ENCODE measurements around the gene CLIC4. TPM values are rescaled to one million over a fixed set of nuclear protein-coding genes. Genes with fewer than 3 reads are reported as not detected.

The CLIC4 gene
- total RNA-seq, 1 experiment from 2014 or later: 242 TPM

DNA sequence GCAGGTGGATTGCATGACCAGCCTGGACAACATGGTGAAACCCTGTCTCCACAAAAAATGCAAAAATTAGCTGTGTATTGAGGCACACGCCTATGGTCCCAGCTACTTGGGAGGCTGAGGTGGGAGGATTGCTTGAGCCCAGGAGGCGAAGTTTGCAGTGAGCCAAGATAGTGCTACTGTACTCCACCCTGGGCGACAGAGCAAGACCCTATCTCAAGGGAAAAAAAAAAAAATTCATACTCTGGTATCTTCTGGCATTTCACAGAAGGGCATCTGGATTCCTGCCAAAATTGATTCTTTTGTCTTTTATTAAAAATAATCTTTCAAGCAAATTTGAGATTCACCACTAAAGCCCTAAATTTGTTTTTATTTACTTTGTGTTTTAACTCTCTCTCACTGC lies 19.2 kb downstream of the CLIC4 start:
- no peak overlapping the region for H3K4me3 Mint-ChIP-seq (ENCODE audit: unreplicated experiment)
- ChIA-PET POLR2A (interaction anchor here (0.5 to 1.8 kb wide), 8 partner anchors 8 to 369 kb away, joined by 3 to 5 read pairs (median 3); partner anchors contain the start of gene CLIC4), CTCF (interaction anchor here (0.7 to 2.5 kb wide), 3 partner anchors 12 to 66 kb away, joined by 3 to 6 read pairs (median 3); no protein-coding TSS in a partner anchor)
- H3K27me3 Mint-ChIP-seq (ENCODE audit: insufficient read depth, unreplicated experiment): no peaks in the 10 kb centered on the region
- intact Hi-C loops (cut with micrococcal nuclease): no loop called here
- H3K36me3 Mint-ChIP-seq (ENCODE audit: insufficient read depth, unreplicated experiment): no peaks in the 10 kb centered on the region
- no peak for DNase-seq (ENCODE audit: unreplicated experiment)
- no peaks in the 10 kb centered on the region for H3K9me3 Mint-ChIP-seq (ENCODE audit: unreplicated experiment)
- peak overlapping the region; percentile 6 for H3K27ac Mint-ChIP-seq (ENCODE audit: low read depth, unreplicated experiment)
- BruUV-seq (replicated peaks): no TSS peak
- TF ChIP-seq, protein P1, sequence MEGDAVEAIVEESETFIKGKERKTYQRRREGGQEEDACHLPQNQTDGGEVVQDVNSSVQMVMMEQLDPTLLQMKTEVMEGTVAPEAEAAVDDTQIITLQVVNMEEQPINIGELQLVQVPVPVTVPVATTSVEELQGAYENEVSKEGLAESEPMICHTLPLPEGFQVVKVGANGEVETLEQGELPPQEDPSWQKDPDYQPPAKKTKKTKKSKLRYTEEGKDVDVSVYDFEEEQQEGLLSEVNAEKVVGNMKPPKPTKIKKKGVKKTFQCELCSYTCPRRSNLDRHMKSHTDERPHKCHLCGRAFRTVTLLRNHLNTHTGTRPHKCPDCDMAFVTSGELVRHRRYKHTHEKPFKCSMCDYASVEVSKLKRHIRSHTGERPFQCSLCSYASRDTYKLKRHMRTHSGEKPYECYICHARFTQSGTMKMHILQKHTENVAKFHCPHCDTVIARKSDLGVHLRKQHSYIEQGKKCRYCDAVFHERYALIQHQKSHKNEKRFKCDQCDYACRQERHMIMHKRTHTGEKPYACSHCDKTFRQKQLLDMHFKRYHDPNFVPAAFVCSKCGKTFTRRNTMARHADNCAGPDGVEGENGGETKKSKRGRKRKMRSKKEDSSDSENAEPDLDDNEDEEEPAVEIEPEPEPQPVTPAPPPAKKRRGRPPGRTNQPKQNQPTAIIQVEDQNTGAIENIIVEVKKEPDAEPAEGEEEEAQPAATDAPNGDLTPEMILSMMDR (IDR thresholded peaks at IDR 0.05; ENCODE audit: unreplicated experiment): no peak
- H3K4me1 Mint-ChIP-seq (ENCODE audit: insufficient read depth, unreplicated experiment): peaks cover 9% of the 10 kb centered on the region

DNA sequence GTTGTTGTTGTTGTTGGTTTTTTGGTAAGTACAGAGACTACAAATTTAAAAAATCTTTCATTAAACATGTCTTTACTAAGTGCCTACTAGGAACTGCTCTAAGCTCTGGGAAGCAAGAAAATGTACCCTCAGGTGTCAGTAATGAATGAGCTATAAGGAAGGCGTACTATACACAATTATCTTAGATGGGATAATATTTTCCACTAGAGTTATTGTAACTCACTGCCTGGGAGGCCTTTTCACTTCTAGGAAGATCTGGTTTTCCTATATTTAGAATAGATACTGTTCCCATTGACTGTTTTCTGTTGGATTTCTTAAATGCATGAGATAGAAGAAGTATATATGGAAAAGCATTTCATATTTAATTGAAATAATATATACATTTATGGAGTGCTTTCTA lies 19.6 kb downstream of the CLIC4 start:
- no peaks in the 10 kb centered on the region for H3K9me3 Mint-ChIP-seq (ENCODE audit: unreplicated experiment)
- no peaks in the 10 kb centered on the region for H3K27me3 Mint-ChIP-seq (ENCODE audit: insufficient read depth, unreplicated experiment)
- ChIA-PET CTCF (interaction anchor here (0.8 to 2.5 kb wide), 3 partner anchors 12 to 76 kb away, joined by 3 to 6 read pairs (median 5); no protein-coding TSS in a partner anchor), POLR2A (interaction anchor here (0.5 to 1.8 kb wide), 10 partner anchors 8 to 1673 kb away, joined by 3 to 5 read pairs (median 3); partner anchors contain the start of gene CLIC4)
- DNase-seq (ENCODE audit: unreplicated experiment): no peak
- H3K27ac Mint-ChIP-seq (ENCODE audit: low read depth, unreplicated experiment): peak overlapping the region; percentile 6
- no peaks in the 10 kb centered on the region for H3K36me3 Mint-ChIP-seq (ENCODE audit: insufficient read depth, unreplicated experiment)
- no peak overlapping the region for H3K4me3 Mint-ChIP-seq (ENCODE audit: unreplicated experiment)
- H3K4me1 Mint-ChIP-seq (ENCODE audit: insufficient read depth, unreplicated experiment): peaks cover 9% of the 10 kb centered on the region
- BruUV-seq (replicated peaks): no TSS peak
- intact Hi-C loops (cut with micrococcal nuclease): no loop called here
- TF ChIP-seq, protein P1 (IDR thresholded peaks at IDR 0.05; ENCODE audit: unreplicated experiment): no peak

DNA sequence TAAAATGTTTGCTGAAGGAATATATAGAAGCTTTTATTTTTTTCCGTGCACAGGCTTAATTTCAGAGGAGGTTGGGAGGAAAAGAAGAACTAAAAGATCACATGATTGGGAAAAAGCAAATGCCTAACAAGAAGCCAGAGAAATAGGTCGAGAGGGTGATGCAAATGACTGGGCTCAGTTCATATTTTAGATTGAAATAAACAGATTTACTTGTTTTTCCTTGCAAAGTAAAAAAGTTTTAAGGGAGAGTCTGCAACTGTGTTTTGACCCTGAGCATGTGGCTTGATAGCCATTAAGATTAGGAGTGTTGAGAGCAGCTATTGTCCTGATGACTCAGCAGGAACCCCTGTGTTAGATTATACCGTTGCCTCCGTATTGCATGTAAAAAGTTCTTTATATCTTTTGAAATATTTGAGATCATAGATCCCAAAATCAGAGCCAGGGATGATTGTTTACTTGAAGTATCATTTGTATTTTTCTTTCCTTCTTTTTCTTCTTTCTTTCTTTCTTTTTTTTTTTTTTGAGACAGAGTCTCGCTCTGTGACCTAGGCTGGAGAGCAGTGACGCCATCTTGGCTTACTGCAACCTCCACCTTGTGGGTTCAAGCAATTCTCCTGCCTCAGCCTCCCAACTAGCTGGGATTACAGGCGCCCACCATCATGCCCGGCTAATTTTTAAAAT lies 20.2 kb downstream of the CLIC4 start:
- DNase-seq (ENCODE audit: unreplicated experiment): no peak
- no peaks in the 10 kb centered on the region for H3K36me3 Mint-ChIP-seq (ENCODE audit: insufficient read depth, unreplicated experiment)
- ChIA-PET CTCF (interaction anchor here (0.8 to 1.6 kb wide), 2 partner anchors 65 to 77 kb away, joined by 3 to 5 read pairs; no protein-coding TSS in a partner anchor), POLR2A (interaction anchor here (0.5 to 1.8 kb wide), 10 partner anchors 9 to 1673 kb away, joined by 3 to 5 read pairs (median 3); partner anchors contain the start of gene CLIC4)
- H3K4me3 Mint-ChIP-seq (ENCODE audit: unreplicated experiment): no peak overlapping the region
- TF ChIP-seq, protein P1 (IDR thresholded peaks at IDR 0.05; ENCODE audit: unreplicated experiment): no peak
- BruUV-seq (replicated peaks): no TSS peak
- H3K27ac Mint-ChIP-seq (ENCODE audit: low read depth, unreplicated experiment): peak overlapping the region; percentile 6
- H3K9me3 Mint-ChIP-seq (ENCODE audit: unreplicated experiment): no peaks in the 10 kb centered on the region
- no peaks in the 10 kb centered on the region for H3K27me3 Mint-ChIP-seq (ENCODE audit: insufficient read depth, unreplicated experiment)
- peaks cover 10% of the 10 kb centered on the region for H3K4me1 Mint-ChIP-seq (ENCODE audit: insufficient read depth, unreplicated experiment)
- intact Hi-C loops (cut with micrococcal nuclease): no loop called here

DNA sequence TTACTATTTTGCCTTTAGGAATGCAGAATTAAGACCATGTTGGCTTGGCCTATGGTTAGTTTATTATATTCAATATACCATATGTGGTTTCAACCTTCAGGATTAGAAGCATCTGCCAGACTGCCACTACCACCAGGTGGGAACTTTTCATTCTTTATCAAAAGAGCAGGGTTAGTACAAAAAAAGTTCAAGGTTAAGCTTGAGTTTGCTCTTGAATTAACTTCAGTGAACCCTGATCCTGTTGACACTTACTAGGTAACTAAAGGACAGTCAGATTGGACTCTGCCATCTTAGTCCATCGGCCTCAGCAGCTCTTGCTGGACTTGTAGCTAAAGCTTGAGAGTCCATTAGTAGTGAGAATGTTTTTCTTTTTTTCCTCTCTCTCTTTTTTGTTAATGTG lies 22.1 kb downstream of the CLIC4 start:
- Mint-ChIP-seq H3K4me3 (ENCODE audit: unreplicated experiment) (no peak overlapping the region), H3K27ac (ENCODE audit: low read depth, unreplicated experiment) (no peak overlapping the region), H3K9me3 (ENCODE audit: unreplicated experiment) (no peaks in the 10 kb centered on the region), H3K4me1 (ENCODE audit: insufficient read depth, unreplicated experiment) (peaks cover 20% of the 10 kb centered on the region), H3K36me3 (ENCODE audit: insufficient read depth, unreplicated experiment) (no peaks in the 10 kb centered on the region), H3K27me3 (ENCODE audit: insufficient read depth, unreplicated experiment) (no peaks in the 10 kb centered on the region)
- no peak for DNase-seq (ENCODE audit: unreplicated experiment)
- TF ChIP-seq, protein P1 (IDR thresholded peaks at IDR 0.05; ENCODE audit: unreplicated experiment): no peak
- POLR2A ChIA-PET: interaction anchor here (0.5 to 7.1 kb wide), 2 partner anchors 22 to 814 kb away, joined by 3 to 50 read pairs; partner anchors contain the start of gene CLIC4
- intact Hi-C loops (cut with micrococcal nuclease): no loop called here
- BruUV-seq (replicated peaks): no TSS peak
- CTCF ChIA-PET: interaction anchor here (0.5 to 1.0 kb wide), 3 partner anchors 62 to 981 kb away, joined by 3 read pairs; no protein-coding TSS in a partner anchor

Data from MCF 10A (cell line).